K562 (cell line): ENCODE results near the gene TP73. TPM values are rescaled to one million over a fixed set of nuclear protein-coding genes. Genes with fewer than 3 reads are reported as not detected.

Source experiments
- ATAC-seq: fragments of 200-7000 bp; cut with Tn5 transposase; 3 replicates; pipeline ENCODE4 v1.9.1; 2020; ENCODE audit warnings: moderate library complexity
- BruUV-seq: library from RNA; stranded (reverse); fragments of 400-500 nt; replicated peaks from 2 replicates; lab custom pipeline; 2021; lab: Mats Ljungman, UMichigan
- CTCF ChIA-PET: fragments of 300-600 bp; formaldehyde crosslinking; extraction: SDS; loops from one replicate; lab custom pipeline; 2021; ENCODE audit warnings: low intra/inter-chr PET ratio; lab: Yijun Ruan, JAX
- POLR2A ChIA-PET: fragments of 300-600, 350-650 bp; sonication (Branson Sonifier 250); formaldehyde crosslinking; extraction: SDS; loops from one replicate; lab custom pipeline; 2021; ENCODE audit warnings: antibody characterized with exemption, inconsistent platforms; lab: Yijun Ruan, JAX
- DNase-seq, 4 experiments: peaks; one replicate each; pipeline versions ENCODE4 v3.0.0 to v3.0.0-alpha.2; 2011 to 2018; ENCODE audit warnings: low spot score in 3 of 4, mixed read lengths in 3 of 4; ENCODE audit errors: extremely low read depth in 1 of 4
- FAIRE-seq: peaks from 2 replicates; lab custom pipeline; 2011; peaks lifted over from hg19 to GRCh38; lab: Jason Lieb, UNC
- H2AFZ ChIP-seq: 2 replicates; pipeline ENCODE4 v1.6.0; 2011; ENCODE audit warnings: low read depth, low read length, control low read depth, inconsistent platforms
- H3K27ac ChIP-seq: fragments of 200-600 bp; 3 replicates; pipeline ENCODE4 v1.8.0; 2011; ENCODE audit warnings: low read depth, mild to moderate bottlenecking, control low read depth, inconsistent platforms, low read length, moderate library complexity, mixed read lengths; ENCODE audit errors: extremely low read depth
- H3K27me3 ChIP-seq, 2 experiments: fragments of 300-600 bp in 1 of 2; 2 replicates in 1 of 2; 3 replicates in 1 of 2; pipeline versions ENCODE4 v1.6.0 to v1.8.0; 2011; ENCODE audit warnings: inconsistent platforms in 2 of 2, low read length in 2 of 2, mild to moderate bottlenecking in 1 of 2, mixed read lengths in 1 of 2, moderate library complexity in 1 of 2; ENCODE audit not compliant: control insufficient read depth in 2 of 2, insufficient read depth in 2 of 2
- H3K36me3 ChIP-seq: fragments of 300-600 bp; 3 replicates; pipeline ENCODE4 v1.8.0; 2011; ENCODE audit warnings: mild to moderate bottlenecking, low read length, inconsistent platforms; ENCODE audit not compliant: control insufficient read depth, insufficient read depth
- H3K4me1 ChIP-seq, 2 experiments: fragments of 200-600 bp in 1 of 2; replicated peaks in 1 of 2; 2 replicates in 1 of 2; 3 replicates in 1 of 2; pipeline versions ENCODE4 v1.5.1 to v1.8.0; 2011; ENCODE audit warnings: inconsistent platforms in 2 of 2, low read length in 2 of 2, mild to moderate bottlenecking in 1 of 2, mixed read lengths in 1 of 2, moderate library complexity in 1 of 2; ENCODE audit not compliant: control insufficient read depth in 2 of 2, insufficient read depth in 2 of 2
- H3K4me2 ChIP-seq: 2 replicates; pipeline ENCODE4 v1.6.1; 2011; ENCODE audit warnings: low read length, control low read depth, inconsistent platforms, mixed read lengths; ENCODE audit not compliant: insufficient read depth
- H3K4me3 ChIP-seq: fragments of 200-600 bp; sonication (generic), shearing (Covaris generic); 2 replicates; pipeline ENCODE4 v1.5.1; 2016; ENCODE audit warnings: control low read depth, inconsistent platforms
- H3K79me2 ChIP-seq: fragments of 200-600 bp; 3 replicates; pipeline ENCODE4 v1.8.0; 2011; ENCODE audit warnings: low read length, inconsistent platforms; ENCODE audit not compliant: control insufficient read depth, insufficient read depth
- H3K9ac ChIP-seq, 2 experiments: 2 replicates each; pipeline versions ENCODE4 v1.6.0 to v1.6.1; 2011; ENCODE audit warnings: low read depth in 2 of 2, low read length in 2 of 2, control low read depth in 1 of 2, inconsistent platforms in 1 of 2, mild to moderate bottlenecking in 1 of 2, mixed read lengths in 1 of 2; ENCODE audit not compliant: insufficient read depth in 1 of 2
- H3K9me1 ChIP-seq: one replicate; pipeline ENCODE4 v1.6.0; 2011; ENCODE audit warnings: inconsistent platforms, mild to moderate bottlenecking, low read length, moderate library complexity; ENCODE audit not compliant: control insufficient read depth, insufficient read depth
- H3K9me3 ChIP-seq: replicated peaks from 2 replicates; pipeline ENCODE4 v1.5.1; 2011; ENCODE audit warnings: low read depth, low read length, inconsistent platforms; ENCODE audit not compliant: control insufficient read depth, insufficient read depth
- H4K20me1 ChIP-seq: replicated peaks from 2 replicates; pipeline ENCODE4 v1.6.1; 2011; ENCODE audit warnings: low read length, inconsistent platforms, mixed read lengths; ENCODE audit not compliant: control insufficient read depth, insufficient read depth
- FOXK2 ChIP-seq, 2 experiments: fragments of 450-650 bp; IDR thresholded peaks in 1 of 2; conservative IDR thresholded peaks in 1 of 2; 2 replicates each; pipeline ENCODE4 v1.6.1; 2016; ENCODE audit warnings: low read depth in 2 of 2, mild to moderate bottlenecking in 1 of 2
- TAF9B ChIP-seq: fragments of 450-650 bp; IDR thresholded peaks from 2 replicates; pipeline ENCODE4 v1.6.1; 2018; ENCODE audit warnings: mild to moderate bottlenecking; ENCODE audit not compliant: partially characterized antibody
- ZNF274 ChIP-seq: IDR thresholded peaks from 2 replicates; pipeline ENCODE4 v1.6.1; 2011; ENCODE audit warnings: low read depth, mild to moderate bottlenecking, low read length, moderate library complexity, borderline replicate concordance
- WGBS: fragments of 100-300 bp; shearing (Covaris generic); methylation state at CpG from one replicate; pipeline ENCODE4 v1.1.6; 2016; ENCODE audit warnings: low coverage, mixed read lengths; ENCODE audit not compliant: insufficient coverage; ENCODE audit errors: missing lambda C conversion rate; 5-methylcytosine and 5-hydroxymethylcytosine counted together
- in situ Hi-C: fragments of 300-500 bp; cut with MboI; formaldehyde crosslinking; loops from 4 replicates; pipeline ENCODE4 v1.15.0; 2018; ENCODE audit warnings: inconsistent platforms, mixed read lengths
- intact Hi-C: fragments of 100-400 bp; cut with micrococcal nuclease; formaldehyde crosslinking; loops from 2 replicates; pipeline ENCODE4 v1.14.2; 2022
- polyA plus RNA-seq, 8 experiments: library from polyadenylated mRNA; depleted of rRNA in 4 of 8; stranded (reverse) in 5 of 8; unstranded in 3 of 8; fragments of >200 nt; fragmentation: Nextera tagmentation in 2 of 8; fragmentation: Illumina TruSeq in 1 of 8; extraction: Ambion mirVana in 2 of 8; extraction: Trizol in 1 of 8; gene quantifications; 2 replicates each; pipeline versions ENCODE4 v1.2.1 to v1.2.3, GENCODE V29; 2011 to 2014; ENCODE audit warnings: inconsistent platforms in 1 of 8, missing spikeins in 1 of 8
- total RNA-seq, 7 experiments: library from RNA; depleted of rRNA in 6 of 7; stranded (reverse); fragments of >200 nt in 6 of 7; fragmentation: Illumina TruSeq in 2 of 7; extraction: Trizol in 2 of 7; gene quantifications; 2 replicates each; pipeline versions ENCODE4 v1.2.1 to v1.2.3, GENCODE V29; 2011 to 2021; ENCODE audit warnings: low replicate concordance in 1 of 7
- TF ChIP-seq, protein P1 (sequence below), 2 experiments: fragments of 450-650 bp; conservative IDR thresholded peaks; 2 replicates each; pipeline ENCODE4 v1.6.1; 2017; ENCODE audit warnings: mild to moderate bottlenecking in 2 of 2, moderate library complexity in 2 of 2

TP73 gene
- total and polyA plus RNA-seq, 9 of the 15 experiments (the other 6 are each of a cell fraction or from before 2014, with no cell fraction given) = 0.07 to 1.6 (median 0.40) TPM; not detected in 2

DNA sequence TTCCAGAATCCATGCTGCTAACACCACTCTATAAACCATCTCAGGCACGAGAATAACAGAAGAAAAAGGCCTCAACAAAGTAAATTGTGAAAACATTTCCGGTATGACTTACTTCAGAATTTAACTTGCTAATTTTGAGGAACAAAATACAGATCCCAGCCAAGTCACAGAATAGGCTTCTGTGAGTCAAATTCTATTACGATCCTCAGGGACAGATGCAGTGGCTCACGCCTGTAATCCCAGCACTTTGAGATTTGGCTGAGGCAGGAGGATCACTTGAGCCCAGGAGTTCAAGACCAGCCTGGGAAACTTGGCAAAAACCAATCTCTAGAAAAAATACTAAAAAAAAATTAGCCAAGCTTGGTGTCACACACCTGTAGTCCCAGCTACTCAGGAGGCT is 91.1 kb downstream of the TP73 start:
- Histone ChIP-seq H4K20me1 (peaks cover 17% of the 10 kb centered on the region; the same call in 1 of the 2 replicates), H3K36me3 (peaks cover 67% of the 10 kb centered on the region; the same call in 2 of the 3 replicates), H3K27me3 (no peaks in the 10 kb centered on the region), H3K9me3 (no peaks in the 10 kb centered on the region), H3K79me2 (peaks cover 29% of the 10 kb centered on the region), H3K4me1 (peaks cover 24 to 64% of the 10 kb centered on the region in 2 experiments), H3K9ac (no peak overlapping the region), H3K27ac (no peak overlapping the region), H3K4me3 (no peak overlapping the region), H2AFZ (no peak overlapping the region), H3K4me2 (no peak overlapping the region), H3K9me1 (peaks cover 10% of the 10 kb centered on the region)
- in situ Hi-C loops = no loop called here
- BruUV-seq = no TSS peak
- ChIA-PET POLR2A (interaction anchor here (0.6 to 0.9 kb wide), 3 partner anchors 9 to 16 kb away, joined by 3 read pairs; no protein-coding TSS in a partner anchor), CTCF (no interaction called here)
- intact Hi-C loops = no loop called here
- no peak for FAIRE-seq
- ATAC-seq = no peak
- WGBS = 87% methylated on average over 4 of the region's 4 CpGs
- TF ChIP-seq TAF9B (no peak), ZNF274 (no peak), FOXK2 (conservative IDR thresholded peaks at IDR 0.05 in 1 of 2, IDR thresholded peaks at IDR 0.05 in 1 of 2; ENCODE audit: low read depth in 2 of 2) (no peak)
- TF ChIP-seq, protein P1, sequence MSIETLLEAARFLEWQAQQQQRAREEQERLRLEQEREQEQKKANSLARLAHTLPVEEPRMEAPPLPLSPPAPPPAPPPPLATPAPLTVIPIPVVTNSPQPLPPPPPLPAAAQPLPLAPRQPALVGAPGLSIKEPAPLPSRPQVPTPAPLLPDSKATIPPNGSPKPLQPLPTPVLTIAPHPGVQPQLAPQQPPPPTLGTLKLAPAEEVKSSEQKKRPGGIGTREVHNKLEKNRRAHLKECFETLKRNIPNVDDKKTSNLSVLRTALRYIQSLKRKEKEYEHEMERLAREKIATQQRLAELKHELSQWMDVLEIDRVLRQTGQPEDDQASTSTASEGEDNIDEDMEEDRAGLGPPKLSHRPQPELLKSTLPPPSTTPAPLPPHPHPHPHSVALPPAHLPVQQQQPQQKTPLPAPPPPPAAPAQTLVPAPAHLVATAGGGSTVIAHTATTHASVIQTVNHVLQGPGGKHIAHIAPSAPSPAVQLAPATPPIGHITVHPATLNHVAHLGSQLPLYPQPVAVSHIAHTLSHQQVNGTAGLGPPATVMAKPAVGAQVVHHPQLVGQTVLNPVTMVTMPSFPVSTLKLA (conservative IDR thresholded peaks at IDR 0.05) = no peak
- TF ChIP-seq, all 486 proteins: peak for 0
- DNase-seq = no peak
